ENCODE measurements around the gene IRF2BP1.

IRF2BP1 gene

GRCh38 chr19:45882652-45883585 lies 3.0 kb downstream of the IRF2BP1 start (continued):
- TF ChIP-seq, protein P1, sequence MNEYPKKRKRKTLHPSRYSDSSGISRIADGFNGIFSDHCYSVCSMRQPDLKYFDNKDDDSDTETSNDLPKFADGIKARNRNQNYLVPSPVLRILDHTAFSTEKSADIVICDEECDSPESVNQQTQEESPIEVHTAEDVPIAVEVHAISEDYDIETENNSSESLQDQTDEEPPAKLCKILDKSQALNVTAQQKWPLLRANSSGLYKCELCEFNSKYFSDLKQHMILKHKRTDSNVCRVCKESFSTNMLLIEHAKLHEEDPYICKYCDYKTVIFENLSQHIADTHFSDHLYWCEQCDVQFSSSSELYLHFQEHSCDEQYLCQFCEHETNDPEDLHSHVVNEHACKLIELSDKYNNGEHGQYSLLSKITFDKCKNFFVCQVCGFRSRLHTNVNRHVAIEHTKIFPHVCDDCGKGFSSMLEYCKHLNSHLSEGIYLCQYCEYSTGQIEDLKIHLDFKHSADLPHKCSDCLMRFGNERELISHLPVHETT (tag by site-specific recombination; IDR thresholded peaks at IDR 0.05), result no peak
- TF ChIP-seq ZFHX2 (tag by site-specific recombination; conservative IDR thresholded peaks at IDR 0.05) (no peak), ZNF26 (tag by site-specific recombination; IDR thresholded peaks at IDR 0.05) (no peak), ATF2 (tag by site-specific recombination; IDR thresholded peaks at IDR 0.05; ENCODE audit: low read depth) (no peak), ZSCAN30 (tag by site-specific recombination; IDR thresholded peaks at IDR 0.05) (peak; percentile 86), ZNF626 (tag by site-specific recombination; IDR thresholded peaks at IDR 0.05) (no peak), ZNF776 (tag by site-specific recombination; IDR thresholded peaks at IDR 0.05; ENCODE audit: borderline replicate concordance) (no peak), IKZF3 (tag by site-specific recombination; IDR thresholded peaks at IDR 0.05) (no peak), BCL11A (tag by site-specific recombination; IDR thresholded peaks at IDR 0.05; ENCODE audit: low read depth) (0 out of 2 replicates have a peak, but pooled peaks have one; percentile 31), ZNF24 (tag by site-specific recombination; IDR thresholded peaks at IDR 0.05) (no peak; the same call in 1 of the 2 replicates), ZNF423 (tag by site-specific recombination; IDR thresholded peaks at IDR 0.05) (no peak), GFI1B (tag by site-specific recombination; IDR thresholded peaks at IDR 0.05) (no peak), ZBTB11 (tag by site-specific recombination; conservative IDR thresholded peaks at IDR 0.05; ENCODE audit: low read depth) (0 out of 2 replicates have a peak, but pooled peaks have one; percentile 11), ZNF239 (tag by site-specific recombination; IDR thresholded peaks at IDR 0.05) (no peak), ZNF138 (tag by site-specific recombination; IDR thresholded peaks at IDR 0.05; ENCODE audit: borderline replicate concordance) (no peak), ZFP3 (tag by site-specific recombination; IDR thresholded peaks at IDR 0.05; ENCODE audit: low read depth) (no peak), ZNF768 (tag by site-specific recombination; IDR thresholded peaks at IDR 0.05) (peak; percentile 62; the same call in 1 of the 2 replicates), ZNF670 (tag by site-specific recombination; IDR thresholded peaks at IDR 0.05; ENCODE audit: low read depth) (no peak), ZNF221 (tag by site-specific recombination; IDR thresholded peaks at IDR 0.05; ENCODE audit: borderline replicate concordance) (no peak), ZNF629 (tag by site-specific recombination; IDR thresholded peaks at IDR 0.05) (peak; percentile 37; the same call in 1 of the 2 replicates), ZNF2 (tag by site-specific recombination; IDR thresholded peaks at IDR 0.05) (no peak), GLIS1 (tag by site-specific recombination; IDR thresholded peaks at IDR 0.05) (no peak), ZNF660 (tag by site-specific recombination; IDR thresholded peaks at IDR 0.05) (peak; percentile 92)
- TF ChIP-seq, protein P2, sequence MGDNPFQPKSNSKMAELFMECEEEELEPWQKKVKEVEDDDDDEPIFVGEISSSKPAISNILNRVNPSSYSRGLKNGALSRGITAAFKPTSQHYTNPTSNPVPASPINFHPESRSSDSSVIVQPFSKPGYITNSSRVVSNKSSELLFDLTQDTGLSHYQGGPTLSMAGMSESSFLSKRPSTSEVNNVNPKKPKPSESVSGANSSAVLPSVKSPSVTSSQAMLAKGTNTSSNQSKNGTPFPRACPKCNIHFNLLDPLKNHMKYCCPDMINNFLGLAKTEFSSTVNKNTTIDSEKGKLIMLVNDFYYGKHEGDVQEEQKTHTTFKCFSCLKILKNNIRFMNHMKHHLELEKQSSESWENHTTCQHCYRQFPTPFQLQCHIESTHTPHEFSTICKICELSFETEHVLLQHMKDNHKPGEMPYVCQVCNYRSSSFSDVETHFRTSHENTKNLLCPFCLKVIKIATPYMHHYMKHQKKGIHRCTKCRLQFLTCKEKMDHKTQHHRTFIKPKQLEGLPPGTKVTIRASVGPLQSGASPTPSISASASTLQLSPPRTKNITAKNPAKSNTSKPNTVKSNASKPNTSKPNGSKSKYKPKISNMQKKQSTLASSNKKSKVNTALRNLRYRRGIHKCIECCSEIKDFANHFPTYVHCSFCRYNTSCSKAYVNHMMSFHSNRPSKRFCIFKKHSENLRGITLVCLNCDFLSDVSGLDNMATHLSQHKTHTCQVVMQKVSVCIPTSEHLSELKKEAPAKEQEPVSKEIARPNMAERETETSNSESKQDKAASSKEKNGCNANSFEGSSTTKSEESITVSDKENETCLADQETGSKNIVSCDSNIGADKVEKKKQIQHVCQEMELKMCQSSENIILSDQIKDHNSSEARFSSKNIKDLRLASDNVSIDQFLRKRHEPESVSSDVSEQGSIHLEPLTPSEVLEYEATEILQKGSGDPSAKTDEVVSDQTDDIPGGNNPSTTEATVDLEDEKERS (tag by site-specific recombination; IDR thresholded peaks at IDR 0.05), result 0 out of 2 replicates have a peak, but pooled peaks have one; percentile 71
- TF ChIP-seq, protein P3, sequence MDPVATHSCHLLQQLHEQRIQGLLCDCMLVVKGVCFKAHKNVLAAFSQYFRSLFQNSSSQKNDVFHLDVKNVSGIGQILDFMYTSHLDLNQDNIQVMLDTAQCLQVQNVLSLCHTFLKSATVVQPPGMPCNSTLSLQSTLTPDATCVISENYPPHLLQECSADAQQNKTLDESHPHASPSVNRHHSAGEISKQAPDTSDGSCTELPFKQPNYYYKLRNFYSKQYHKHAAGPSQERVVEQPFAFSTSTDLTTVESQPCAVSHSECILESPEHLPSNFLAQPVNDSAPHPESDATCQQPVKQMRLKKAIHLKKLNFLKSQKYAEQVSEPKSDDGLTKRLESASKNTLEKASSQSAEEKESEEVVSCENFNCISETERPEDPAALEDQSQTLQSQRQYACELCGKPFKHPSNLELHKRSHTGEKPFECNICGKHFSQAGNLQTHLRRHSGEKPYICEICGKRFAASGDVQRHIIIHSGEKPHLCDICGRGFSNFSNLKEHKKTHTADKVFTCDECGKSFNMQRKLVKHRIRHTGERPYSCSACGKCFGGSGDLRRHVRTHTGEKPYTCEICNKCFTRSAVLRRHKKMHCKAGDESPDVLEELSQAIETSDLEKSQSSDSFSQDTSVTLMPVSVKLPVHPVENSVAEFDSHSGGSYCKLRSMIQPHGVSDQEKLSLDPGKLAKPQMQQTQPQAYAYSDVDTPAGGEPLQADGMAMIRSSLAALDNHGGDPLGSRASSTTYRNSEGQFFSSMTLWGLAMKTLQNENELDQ (tag by site-specific recombination; IDR thresholded peaks at IDR 0.05; ENCODE audit: low read depth), result no peak

Data from HEK293 (cell line).